ENCODE data around the gene MKRN1.

- TF ChIP-seq GATA3 (IDR thresholded peaks at IDR 0.05; ENCODE audit: low read depth, low read length) (no peak), GATA2 (IDR thresholded peaks at IDR 0.05; ENCODE audit: low read depth, low read length) (no peak)
Measured at GRCh38 chr7:140426130-140426529, 53.2 kb downstream of the MKRN1 start.
